Astrocyte (in vitro differentiated cells and primary cell): Measurements from ENCODE around the gene SLC29A4.

Source experiments
- CTCF ChIP-seq: IDR thresholded peaks from 2 replicates; pipeline ENCODE4 v1.5.1; 2011; ENCODE audit warnings: low read depth, mild to moderate bottlenecking, inconsistent platforms, low read length, moderate library complexity; ENCODE audit not compliant: insufficient read depth
- EZH2 ChIP-seq: IDR thresholded peaks from 2 replicates; pipeline ENCODE4 v1.6.1; 2012; ENCODE audit warnings: mild to moderate bottlenecking, low read length, inconsistent platforms; ENCODE audit not compliant: insufficient read depth

GRCh38 chr7:5248201-5248885, 34.4 kb upstream of the SLC29A4 start:
- TF ChIP-seq CTCF (no peak), EZH2 (no peak)
